Measurements from ENCODE around the gene GINS1. TPM values are rescaled to one million over a fixed set of nuclear protein-coding genes. Genes with fewer than 3 reads are reported as not detected.
A peak's percentile ranks its signal among the peaks of the same experiment; 100 is the strongest.

The GINS1 gene
- total and polyA plus RNA-seq, 2 of the 13 experiments (the other 11 are each of a cell fraction or from before 2014, with no cell fraction given): 14.6 to 59.9 TPM

- TF ChIP-seq PAXIP1 (CRISPR knock-in tag; conservative IDR thresholded peaks at IDR 0.05): peak; percentile 68
- peak; percentile 97; the same call in 1 of the 2 replicates for TF ChIP-seq ZNF784 (CRISPR knock-in tag; IDR thresholded peaks at IDR 0.05; ENCODE audit: borderline replicate concordance)
- TF ChIP-seq ADNP (CRISPR knock-in tag; IDR thresholded peaks at IDR 0.05): peak; percentile 72; the same call in 1 of the 2 replicates
- peak; percentile 93; the same call in 1 of the 2 replicates for TF ChIP-seq ZNF431 (CRISPR knock-in tag; IDR thresholded peaks at IDR 0.05; ENCODE audit: borderline replicate concordance, low read depth)
- peak; percentile 99 for TF ChIP-seq CCDC6 (CRISPR knock-in tag; IDR thresholded peaks at IDR 0.05)
- TF ChIP-seq SATB2 (CRISPR knock-in tag; IDR thresholded peaks at IDR 0.05): peak; percentile 97
- TF ChIP-seq CSRNP2 (CRISPR knock-in tag; conservative IDR thresholded peaks at IDR 0.05; ENCODE audit: low read depth): no peak; the same call in 1 of the 2 replicates
- peak; percentile 98 for TF ChIP-seq ZNF766 (CRISPR knock-in tag; IDR thresholded peaks at IDR 0.05; ENCODE audit: borderline replicate concordance)
- TF ChIP-seq SAP130 (CRISPR knock-in tag; IDR thresholded peaks at IDR 0.05; ENCODE audit: low read depth): peak; percentile 100
- peak; percentile 99 for TF ChIP-seq ARHGAP35 (CRISPR knock-in tag; IDR thresholded peaks at IDR 0.05; ENCODE audit: borderline replicate concordance)
- peak; percentile 100 for TF ChIP-seq CSRNP1 (CRISPR knock-in tag; IDR thresholded peaks at IDR 0.05)
- no peak for TF ChIP-seq FOXA1 (IDR thresholded peaks at IDR 0.05)
- TF ChIP-seq FOXA1 (CRISPR knock-in tag; IDR thresholded peaks at IDR 0.05): peak; percentile 3; the same call in 1 of the 2 replicates
- TF ChIP-seq GPN1 (CRISPR knock-in tag; IDR thresholded peaks at IDR 0.05; ENCODE audit: borderline replicate concordance): no peak
- peak; percentile 98 for TF ChIP-seq RFXAP (CRISPR knock-in tag; IDR thresholded peaks at IDR 0.05; ENCODE audit: borderline replicate concordance)
- TF ChIP-seq ZNF761 (CRISPR knock-in tag; conservative IDR thresholded peaks at IDR 0.05): peak; percentile 95
- peak; percentile 95 for TF ChIP-seq ZNF20 (CRISPR knock-in tag; IDR thresholded peaks at IDR 0.05)
- TF ChIP-seq IKZF5 (CRISPR knock-in tag; IDR thresholded peaks at IDR 0.05): peak; percentile 97
- 0 out of 4 replicates have a peak, but pooled peaks of 1 of the 2 experiments have one; percentile 19 for TF ChIP-seq NR2F1 (CRISPR knock-in tag; IDR thresholded peaks at IDR 0.05)
Observed at GRCh38 chr20:25407311-25408169, at the start of gene GINS1 (continued).

Measured in HepG2 (cell line).